RWPE2 (cell line): ENCODE measurements around the gene RPRD1A.

Source experiments
- ATAC-seq: fragments of 200-7000 bp; cut with Tn5 transposase; 3 replicates; pipeline ENCODE4 v1.9.1; 2021; ENCODE audit warnings: low read depth
- DNase-seq: peaks from one replicate; pipeline ENCODE4 v3.0.0-alpha.2; 2020; ENCODE audit warnings: low spot score
- H3K27ac ChIP-seq: fragments of 450-650 bp; 2 replicates; pipeline ENCODE4 v1.5.1; 2017; ENCODE audit warnings: mild to moderate bottlenecking; ENCODE audit not compliant: poor library complexity, severe bottlenecking
- H3K27me3 ChIP-seq: fragments of 250-450 bp; sonication (Bioruptor Pico); 2 replicates; pipeline ENCODE4 v1.5.1; 2021; ENCODE audit warnings: mild to moderate bottlenecking, moderate library complexity; ENCODE audit not compliant: insufficient read depth, poor library complexity, severe bottlenecking
- H3K36me3 ChIP-seq: fragments of 250-450 bp; sonication (Bioruptor Pico); 2 replicates; pipeline ENCODE4 v1.5.1; 2020; ENCODE audit warnings: low read depth, mild to moderate bottlenecking, moderate library complexity
- H3K4me1 ChIP-seq: fragments of 250-450 bp; sonication (Bioruptor Pico); 2 replicates; pipeline ENCODE4 v1.5.1; 2021; ENCODE audit warnings: mild to moderate bottlenecking, moderate library complexity; ENCODE audit not compliant: insufficient read depth, poor library complexity, severe bottlenecking
- H3K4me3 ChIP-seq: fragments of 250-450 bp; sonication (Bioruptor Pico); 2 replicates; pipeline ENCODE4 v1.5.1; 2021; ENCODE audit warnings: mild to moderate bottlenecking, moderate library complexity; ENCODE audit not compliant: severe bottlenecking
- H3K9me3 ChIP-seq: fragments of 250-450 bp; sonication (Bioruptor Pico); 2 replicates; pipeline ENCODE4 v1.5.1; 2021; ENCODE audit warnings: mild to moderate bottlenecking, moderate library complexity; ENCODE audit not compliant: severe bottlenecking
- TF ChIP-seq, protein P1 (sequence below): fragments of 450-650 bp; IDR thresholded peaks from one replicate; pipeline ENCODE4 v1.5.1; 2017; ENCODE audit warnings: mild to moderate bottlenecking, moderate library complexity; ENCODE audit not compliant: poor library complexity, severe bottlenecking

Gene RPRD1A

GRCh38 chr18:35948080-35948479 lies 119.3 kb downstream of the RPRD1A start:
- Histone ChIP-seq H3K27ac (no peak overlapping the region), H3K4me3 (no peak overlapping the region), H3K4me1 (no peaks in the 10 kb centered on the region), H3K9me3 (peaks cover 4% of the 10 kb centered on the region), H3K36me3 (no peaks in the 10 kb centered on the region), H3K27me3 (no peaks in the 10 kb centered on the region)
- ATAC-seq: no peak
- TF ChIP-seq, protein P1, sequence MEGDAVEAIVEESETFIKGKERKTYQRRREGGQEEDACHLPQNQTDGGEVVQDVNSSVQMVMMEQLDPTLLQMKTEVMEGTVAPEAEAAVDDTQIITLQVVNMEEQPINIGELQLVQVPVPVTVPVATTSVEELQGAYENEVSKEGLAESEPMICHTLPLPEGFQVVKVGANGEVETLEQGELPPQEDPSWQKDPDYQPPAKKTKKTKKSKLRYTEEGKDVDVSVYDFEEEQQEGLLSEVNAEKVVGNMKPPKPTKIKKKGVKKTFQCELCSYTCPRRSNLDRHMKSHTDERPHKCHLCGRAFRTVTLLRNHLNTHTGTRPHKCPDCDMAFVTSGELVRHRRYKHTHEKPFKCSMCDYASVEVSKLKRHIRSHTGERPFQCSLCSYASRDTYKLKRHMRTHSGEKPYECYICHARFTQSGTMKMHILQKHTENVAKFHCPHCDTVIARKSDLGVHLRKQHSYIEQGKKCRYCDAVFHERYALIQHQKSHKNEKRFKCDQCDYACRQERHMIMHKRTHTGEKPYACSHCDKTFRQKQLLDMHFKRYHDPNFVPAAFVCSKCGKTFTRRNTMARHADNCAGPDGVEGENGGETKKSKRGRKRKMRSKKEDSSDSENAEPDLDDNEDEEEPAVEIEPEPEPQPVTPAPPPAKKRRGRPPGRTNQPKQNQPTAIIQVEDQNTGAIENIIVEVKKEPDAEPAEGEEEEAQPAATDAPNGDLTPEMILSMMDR: no peak
- DNase-seq: no peak

DNA sequence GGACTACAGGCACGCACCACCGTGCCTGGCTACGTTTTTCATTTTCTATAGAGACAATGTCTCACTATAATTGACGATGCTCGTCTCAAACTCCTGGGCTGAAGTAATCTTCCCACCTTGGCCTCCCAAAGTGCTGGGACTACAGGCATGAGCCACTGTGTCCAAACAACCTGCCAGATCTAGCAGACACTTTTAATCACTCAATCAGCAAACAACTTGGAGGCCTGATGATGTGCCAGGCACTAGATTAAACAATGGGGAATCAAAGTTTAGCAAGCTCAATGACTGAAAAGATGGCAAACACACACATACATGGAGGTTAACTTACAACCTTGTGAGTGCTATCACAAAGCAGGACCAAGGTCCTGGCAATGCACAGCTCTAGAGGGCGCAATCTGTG lies 124.7 kb downstream of the RPRD1A start:
- Histone ChIP-seq H3K27ac (no peak overlapping the region), H3K4me3 (no peak overlapping the region), H3K9me3 (no peaks in the 10 kb centered on the region), H3K36me3 (no peaks in the 10 kb centered on the region), H3K4me1 (peaks cover 8% of the 10 kb centered on the region), H3K27me3 (no peaks in the 10 kb centered on the region)
- DNase-seq (no peak), ATAC-seq (no peak)
- TF ChIP-seq, protein P1: no peak

DNA sequence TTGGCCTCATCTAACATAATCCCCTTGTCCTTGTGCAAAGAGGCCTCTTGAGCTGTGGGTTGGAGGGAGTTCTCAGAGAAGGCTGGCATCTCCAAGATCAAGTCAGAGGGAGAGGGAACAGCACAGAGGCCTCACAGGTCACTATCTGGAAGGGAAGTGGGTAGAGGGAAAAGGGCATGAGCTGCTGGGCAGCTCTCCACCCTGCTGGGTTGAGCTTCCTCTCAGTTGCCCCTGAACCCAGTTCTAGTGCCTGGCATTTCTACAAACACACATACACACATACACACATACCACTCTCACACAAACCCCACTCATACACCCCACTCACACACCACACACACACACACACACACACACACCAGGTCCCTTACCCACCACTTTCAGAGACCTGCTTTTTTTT lies 125.2 kb downstream of the RPRD1A start:
- Histone ChIP-seq H3K4me3 (no peak overlapping the region), H3K27me3 (no peaks in the 10 kb centered on the region), H3K36me3 (no peaks in the 10 kb centered on the region), H3K9me3 (no peaks in the 10 kb centered on the region), H3K27ac (no peak overlapping the region), H3K4me1 (peaks cover 8% of the 10 kb centered on the region)
- TF ChIP-seq, protein P1: no peak
- DNase-seq: no peak
- ATAC-seq: no peak

DNA sequence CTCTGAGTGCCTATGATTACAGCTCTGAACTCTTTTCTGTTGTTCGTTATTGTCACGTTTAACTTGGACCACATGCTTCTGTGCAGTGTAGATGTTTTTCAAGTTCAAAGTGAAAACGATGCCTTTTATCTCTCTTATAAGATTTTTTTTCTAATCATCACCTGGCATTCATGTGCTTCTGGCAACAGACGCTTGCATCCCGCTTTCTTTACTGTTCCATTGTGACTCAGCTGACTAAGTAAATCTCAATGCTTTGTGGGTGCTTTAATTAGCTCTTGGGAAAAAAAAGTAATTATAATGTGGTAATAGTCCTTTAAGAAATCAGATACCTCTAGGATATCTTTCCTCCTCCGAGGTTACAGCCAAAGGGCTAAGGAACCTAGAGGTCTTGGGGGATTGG lies 126.1 kb downstream of the RPRD1A start:
- Histone ChIP-seq H3K4me1 (peaks cover 8% of the 10 kb centered on the region), H3K9me3 (no peaks in the 10 kb centered on the region), H3K4me3 (no peak overlapping the region), H3K36me3 (no peaks in the 10 kb centered on the region), H3K27me3 (no peaks in the 10 kb centered on the region), H3K27ac (no peak overlapping the region)
- TF ChIP-seq, protein P1: no peak
- ATAC-seq (no peak), DNase-seq (no peak)
